HepG2 (cell line): ENCODE data around the gene RNF168. TPM values are rescaled to one million over a fixed set of nuclear protein-coding genes. Genes with fewer than 3 reads are reported as not detected.

Experiments
- ATF7-NPFF ChIP-seq: sonication (generic); formaldehyde crosslinking; IDR thresholded peaks from 2 replicates; pipeline ENCODE4 v1.8.1; 2023; ENCODE audit warnings: mild to moderate bottlenecking, low read depth, missing genetic modification reagents, moderate library complexity
- FIP1L1 ChIP-seq: fragments of 200-400 bp; formaldehyde crosslinking; IDR thresholded peaks from 2 replicates; pipeline ENCODE4 v1.6.1; 2018; ENCODE audit warnings: low read depth, mild to moderate bottlenecking, low read length, moderate library complexity, borderline replicate concordance; ENCODE audit not compliant: insufficient read depth
- FLYWCH1 ChIP-seq: sonication (generic); formaldehyde crosslinking; IDR thresholded peaks from 2 replicates; pipeline ENCODE4 v1.8.1; 2023; ENCODE audit warnings: mild to moderate bottlenecking, missing genetic modification reagents
- GLI4 ChIP-seq: sonication (generic); formaldehyde crosslinking; IDR thresholded peaks from 2 replicates; pipeline ENCODE4 v1.5.1; 2020; ENCODE audit warnings: missing genetic modification reagents, mild to moderate bottlenecking, moderate library complexity, borderline replicate concordance
- HDAC2 ChIP-seq: sonication (generic); formaldehyde crosslinking; IDR thresholded peaks from 2 replicates; pipeline ENCODE4 v1.4.0; 2020; ENCODE audit warnings: missing genetic modification reagents
- LRRFIP1 ChIP-seq: sonication (generic); formaldehyde crosslinking; conservative IDR thresholded peaks from 2 replicates; pipeline ENCODE4 v1.4.0; 2020; ENCODE audit warnings: missing genetic modification reagents
- PREB ChIP-seq: sonication (generic); formaldehyde crosslinking; IDR thresholded peaks from 2 replicates; pipeline ENCODE4 v1.4.0; 2020; ENCODE audit warnings: missing genetic modification reagents
- RFX1 ChIP-seq: fragments of 450-650 bp; IDR thresholded peaks from 2 replicates; pipeline ENCODE4 v1.6.1; 2017
- STAT5B ChIP-seq: sonication (generic); formaldehyde crosslinking; IDR thresholded peaks from 2 replicates; pipeline ENCODE4 v1.4.0; 2020; ENCODE audit warnings: missing genetic modification reagents
- TCF7 ChIP-seq: sonication (generic); IDR thresholded peaks from 2 replicates; pipeline ENCODE4 v1.6.1; 2016; ENCODE audit warnings: antibody characterized with exemption, low read depth
- TRIM22 ChIP-seq: fragments of 450-650 bp; IDR thresholded peaks from 2 replicates; pipeline ENCODE4 v1.6.1; 2017
- XBP1 ChIP-seq: sonication (generic); formaldehyde crosslinking; IDR thresholded peaks from 2 replicates; pipeline ENCODE4 v1.5.0; 2020; ENCODE audit warnings: missing genetic modification reagents
- ZMYM2 ChIP-seq: sonication (generic); formaldehyde crosslinking; IDR thresholded peaks from 2 replicates; pipeline ENCODE4 v1.8.0; 2022; ENCODE audit warnings: mild to moderate bottlenecking, missing genetic modification reagents
- ZNF414 ChIP-seq: sonication (generic); formaldehyde crosslinking; IDR thresholded peaks from 2 replicates; pipeline ENCODE4 v1.5.0; 2020; ENCODE audit warnings: missing genetic modification reagents
- ZNF766 ChIP-seq: sonication (generic); formaldehyde crosslinking; IDR thresholded peaks from 2 replicates; pipeline ENCODE4 v1.5.0; 2020; ENCODE audit warnings: missing genetic modification reagents, borderline replicate concordance
- ZNF770 ChIP-seq: sonication (generic); formaldehyde crosslinking; IDR thresholded peaks from 2 replicates; pipeline ENCODE4 v1.5.0; 2020; ENCODE audit warnings: mild to moderate bottlenecking, missing genetic modification reagents
- ZNF780A ChIP-seq: sonication (generic); formaldehyde crosslinking; IDR thresholded peaks from 2 replicates; pipeline ENCODE4 v1.8.0; 2022; ENCODE audit warnings: mild to moderate bottlenecking, missing genetic modification reagents, moderate library complexity
- ZNF800 ChIP-seq: sonication (generic); formaldehyde crosslinking; IDR thresholded peaks from 2 replicates; pipeline ENCODE4 v1.4.0; 2020; ENCODE audit warnings: missing genetic modification reagents
- ZSCAN29 ChIP-seq: sonication (generic); formaldehyde crosslinking; conservative IDR thresholded peaks from 2 replicates; pipeline ENCODE4 v1.4.0; 2020; ENCODE audit warnings: mild to moderate bottlenecking, missing genetic modification reagents
- polyA plus RNA-seq, 8 experiments: library from polyadenylated mRNA; depleted of rRNA in 3 of 8; stranded (reverse) in 7 of 8; unstranded in 1 of 8; fragments of >200 nt; fragmentation: Illumina TruSeq in 4 of 8; extraction: Trizol in 4 of 8; gene quantifications; 2 replicates each; pipeline versions ENCODE4 v1.2.1 to v1.2.3, GENCODE V29; 2011 to 2016; ENCODE audit warnings: low read depth in 4 of 8, missing spikeins in 1 of 8, mixed read lengths in 1 of 8; ENCODE audit not compliant: insufficient read depth in 1 of 8
- total RNA-seq, 5 experiments: library from RNA; depleted of rRNA; stranded (reverse); fragments of >200 nt; fragmentation: Illumina TruSeq; extraction: Trizol; gene quantifications; 2 replicates each; pipeline ENCODE4 v1.2.3, GENCODE V29; 2016; ENCODE audit warnings: low read depth in 1 of 5

Gene RNF168
- total and polyA plus RNA-seq, 2 of the 13 experiments (the other 11 are each of a cell fraction or from before 2014, with no cell fraction given), result 3.7 to 22.9 TPM

- TF ChIP-seq ZNF770 (CRISPR knock-in tag) (0 out of 2 replicates have a peak, but pooled peaks have one; percentile 14), ZNF766 (CRISPR knock-in tag) (peak; percentile 56; the same call in 1 of the 2 replicates), TRIM22 (no peak), LRRFIP1 (no peak), FIP1L1 (no peak), HDAC2 (CRISPR knock-in tag) (peak; percentile 34; the same call in 1 of the 2 replicates), RFX1 (no peak), FLYWCH1 (CRISPR knock-in tag) (no peak), ZMYM2 (CRISPR knock-in tag) (no peak), ZSCAN29 (CRISPR knock-in tag) (peak; percentile 60; the same call in 1 of the 2 replicates), ZNF780A (CRISPR knock-in tag) (0 out of 2 replicates have a peak, but pooled peaks have one; percentile 49), STAT5B (CRISPR knock-in tag) (no peak), PREB (CRISPR knock-in tag) (no peak), ZNF414 (CRISPR knock-in tag) (no peak), ATF7-NPFF (CRISPR knock-in tag) (0 out of 2 replicates have a peak, but pooled peaks have one; percentile 29), GLI4 (CRISPR knock-in tag) (0 out of 2 replicates have a peak, but pooled peaks have one; percentile 46), XBP1 (CRISPR knock-in tag) (no peak), TCF7 (no peak), ZNF800 (peak; percentile 69; the same call in 1 of the 2 replicates)
These were observed at the start of gene RNF168 (continued) for GRCh38 chr3:196503196-196504076.
